Retinal pigment epithelial cell (primary cell): Measurements from ENCODE around the gene CFAP410.
A peak's percentile ranks its signal among the peaks of the same experiment; 100 is the strongest.

Experiments
- DNase-seq: peaks from one replicate; pipeline ENCODE4 v3.0.0-alpha.2; 2010; ENCODE audit warnings: low read depth
- H3K4me3 ChIP-seq: 2 replicates; pipeline ENCODE4 v1.5.1; 2011; ENCODE audit warnings: mild to moderate bottlenecking, low read length, control low read depth, moderate library complexity
- CTCF ChIP-seq: conservative IDR thresholded peaks from 2 replicates; pipeline ENCODE4 v1.5.1; 2011; ENCODE audit warnings: low read depth, low read length, control low read depth, inconsistent platforms

CFAP410 gene

DNA sequence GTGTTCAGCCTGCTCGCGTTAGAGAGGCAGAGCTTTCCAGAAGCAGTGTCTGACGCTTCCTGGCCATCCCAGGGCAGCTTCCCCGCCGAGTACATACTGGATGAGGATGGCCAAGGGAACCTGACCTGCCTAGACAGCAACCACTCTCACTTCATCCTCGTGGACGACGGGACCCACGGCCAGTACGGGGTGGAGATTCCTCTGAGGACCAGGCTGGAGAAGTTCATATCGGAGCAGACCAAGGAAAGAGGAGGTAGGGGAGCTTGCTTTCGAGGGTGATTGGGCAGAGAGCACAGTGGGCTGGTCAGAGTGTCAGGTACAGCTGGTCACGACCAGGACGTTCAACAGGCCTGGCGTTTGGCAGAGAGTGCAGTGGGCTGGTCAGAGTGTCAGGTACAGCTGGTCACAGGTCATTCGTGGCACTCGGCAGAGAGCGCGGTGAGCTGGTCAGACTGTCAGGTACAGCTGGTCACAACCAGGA, 36.6 kb upstream of the CFAP410 start:
- DNase-seq = no peak
- no peak overlapping the region for H3K4me3 ChIP-seq
- no peak for TF ChIP-seq CTCF

GRCh38 chr21:44375281-44375651, 36.1 kb upstream of the CFAP410 start:
- no peak for TF ChIP-seq CTCF
- DNase-seq = no peak
- H3K4me3 ChIP-seq = no peak overlapping the region

DNA sequence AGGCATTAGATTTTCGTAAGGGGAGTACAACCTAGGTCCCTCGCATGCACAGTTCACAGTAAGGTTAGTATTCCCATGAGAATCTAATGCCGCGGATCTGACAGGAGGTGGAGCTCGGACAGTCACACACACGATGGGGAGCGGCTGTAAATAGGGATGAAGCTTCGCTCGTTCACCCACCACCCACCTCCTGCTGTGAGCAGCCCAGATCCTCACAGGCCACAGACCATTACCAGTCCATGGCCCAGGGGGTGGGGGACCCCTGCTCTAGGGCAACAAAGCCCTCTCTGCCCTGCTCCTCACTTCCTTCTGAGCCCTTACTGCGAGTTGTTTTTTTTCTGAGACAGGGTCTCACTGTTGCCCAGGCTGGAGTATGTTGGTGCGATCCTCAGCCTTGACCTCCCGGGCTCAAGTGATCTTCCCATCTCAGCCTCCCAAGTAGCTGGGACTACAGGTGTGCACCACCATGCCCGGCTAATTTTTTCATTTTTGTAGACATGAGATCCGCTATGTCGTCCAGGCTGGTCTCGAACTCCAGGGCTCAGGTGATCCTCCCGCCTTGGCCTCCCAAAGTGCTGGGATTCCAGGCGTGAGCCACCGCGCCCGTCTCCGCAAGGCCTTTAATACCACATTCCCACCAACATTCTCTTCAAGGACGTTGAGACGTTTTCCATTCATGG, 35.6 kb upstream of the CFAP410 start:
- H3K4me3 ChIP-seq = no peak overlapping the region
- TF ChIP-seq CTCF = no peak
- DNase-seq = no peak

DNA sequence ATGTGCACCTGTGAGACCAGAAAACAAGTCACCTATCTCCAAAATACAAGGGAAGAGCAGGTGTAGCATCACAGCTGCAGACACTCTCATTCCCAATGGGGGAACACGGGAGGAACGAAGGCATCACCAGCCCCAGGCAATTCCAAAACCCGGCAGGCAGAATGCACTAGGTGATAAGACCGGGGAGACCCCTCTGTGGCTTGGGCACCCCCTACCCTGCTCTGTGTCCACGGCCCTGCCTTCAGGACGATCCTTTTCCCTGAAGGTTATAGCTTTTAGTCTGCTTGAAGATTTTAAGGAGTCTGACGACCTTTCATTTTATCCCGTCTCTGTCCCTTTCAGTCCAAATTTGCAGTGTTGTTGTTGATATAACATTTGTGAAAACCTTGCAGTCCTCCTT, 33.4 kb upstream of the CFAP410 start:
- H3K4me3 ChIP-seq = no peak overlapping the region
- TF ChIP-seq CTCF = no peak
- DNase-seq = no peak

DNA sequence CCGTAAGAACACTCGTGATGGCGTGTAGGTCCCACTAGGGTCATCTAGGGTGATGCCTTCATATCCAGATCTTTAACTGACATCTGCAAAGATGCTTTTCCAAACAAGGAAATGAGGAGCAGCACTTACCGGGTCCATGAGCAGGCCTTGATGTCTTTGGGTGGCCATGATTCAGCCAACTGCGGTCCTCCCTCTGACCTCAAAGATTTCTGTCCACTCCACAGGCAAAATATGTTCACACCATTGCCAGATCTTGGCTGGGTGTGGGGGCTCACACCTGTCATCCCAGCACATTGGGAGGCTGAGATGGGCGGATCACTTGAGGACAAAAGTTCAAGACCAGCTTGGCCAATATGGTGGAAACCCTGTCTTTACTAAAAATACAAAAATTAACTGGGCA, 32.4 kb upstream of the CFAP410 start:
- no peak for TF ChIP-seq CTCF
- DNase-seq = no peak
- H3K4me3 ChIP-seq = no peak overlapping the region

GRCh38 chr21:44370786-44371410, 31.7 kb upstream of the CFAP410 start:
- TF ChIP-seq CTCF = no peak
- no peak for DNase-seq
- H3K4me3 ChIP-seq = no peak overlapping the region

DNA sequence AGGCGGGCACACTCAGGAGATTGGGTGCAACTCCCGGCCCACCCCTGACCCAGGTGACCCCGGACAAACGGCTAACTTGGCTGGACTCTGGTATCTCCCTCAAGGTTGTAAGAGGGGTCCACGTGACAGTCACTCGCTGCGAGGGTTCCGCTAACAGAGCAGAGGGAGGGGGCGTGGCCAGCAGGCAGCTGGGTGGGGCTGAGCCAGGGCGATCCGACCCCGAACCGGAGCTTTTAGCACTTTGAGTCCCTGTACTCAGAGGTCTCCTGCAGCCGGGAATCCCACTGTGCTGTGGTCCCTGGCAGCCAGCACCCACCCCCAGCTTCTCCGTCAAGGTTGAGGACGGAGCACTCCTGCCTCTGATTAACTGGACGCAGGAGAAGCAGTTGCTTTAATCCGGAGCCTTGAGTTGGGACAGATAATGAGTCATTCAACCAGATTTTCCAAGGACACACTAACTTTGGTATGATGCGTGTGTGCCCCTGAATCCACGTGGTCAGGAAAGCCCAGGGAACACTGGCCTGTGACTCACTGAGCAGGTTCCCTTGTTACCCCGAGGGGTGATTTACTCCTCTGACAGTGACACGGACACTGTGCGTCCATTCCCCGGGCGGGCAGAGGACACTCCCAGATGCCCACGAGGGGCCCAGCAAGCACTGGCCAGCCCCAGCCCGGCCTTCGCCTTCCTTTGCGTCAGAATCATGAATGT, 31.0 kb upstream of the CFAP410 start:
- DNase-seq = peak; percentile 59
- H3K4me3 ChIP-seq = peak overlapping the region; percentile 35

More for the DNA sequence above, 31.0 kb upstream of the CFAP410 start:
- TF ChIP-seq CTCF = no peak
